GM21576 (cell line): ENCODE measurements around the gene NAXD.
A peak's percentile ranks its signal among the peaks of the same experiment; 100 is the strongest.

ENCODE experiments used
- ATAC-seq: cut with Tn5 transposase; IDR thresholded peaks from one replicate; pipeline ENCODE4 v1.9.1; 2021; ENCODE audit warnings: mild to moderate bottlenecking, moderate library complexity; ENCODE audit not compliant: unreplicated experiment

NAXD gene

GRCh38 chr13:110643324-110643723, 28.0 kb downstream of the NAXD start:
- no peak for ATAC-seq

GRCh38 chr13:110643768-110644421, 28.6 kb downstream of the NAXD start:
- ATAC-seq, result no peak

- ATAC-seq, result peak; percentile 76
These were observed 29.7 kb downstream of the NAXD start for GRCh38 chr13:110644892-110645521.

GRCh38 chr13:110645750-110646149, 30.4 kb downstream of the NAXD start:
- no peak for ATAC-seq

- ATAC-seq, result no peak
These were observed 31.4 kb downstream of the NAXD start for GRCh38 chr13:110646442-110647364.

- ATAC-seq, result no peak
These were observed 32.0 kb downstream of the NAXD start for GRCh38 chr13:110647365-110647737.

- ATAC-seq, result no peak
These were observed 32.9 kb downstream of the NAXD start for GRCh38 chr13:110648146-110648819.

GRCh38 chr13:110648848-110649421, 33.6 kb downstream of the NAXD start:
- ATAC-seq, result no peak

GRCh38 chr13:110649551-110649950, 34.2 kb downstream of the NAXD start:
- ATAC-seq, result no peak

GRCh38 chr13:110650436-110650835, 35.1 kb downstream of the NAXD start:
- no peak for ATAC-seq

GRCh38 chr13:110651271-110651670, 35.9 kb downstream of the NAXD start:
- ATAC-seq, result no peak

- no peak for ATAC-seq
These were observed 36.4 kb downstream of the NAXD start for GRCh38 chr13:110651726-110652230.

GRCh38 chr13:110652231-110652730, 36.9 kb downstream of the NAXD start:
- no peak for ATAC-seq

- no peak for ATAC-seq
These were observed 37.4 kb downstream of the NAXD start for GRCh38 chr13:110652764-110653163.

GRCh38 chr13:110653271-110653670, 37.9 kb downstream of the NAXD start:
- ATAC-seq, result no peak

- no peak for ATAC-seq
These were observed 38.5 kb downstream of the NAXD start for GRCh38 chr13:110653851-110654250.

GRCh38 chr13:110657196-110657595, 41.9 kb downstream of the NAXD start:
- ATAC-seq, result no peak

GRCh38 chr13:110658218-110658911, 43.0 kb downstream of the NAXD start:
- peak; percentile 92 for ATAC-seq

GRCh38 chr13:110661256-110661655, 45.9 kb downstream of the NAXD start:
- no peak for ATAC-seq

GRCh38 chr13:110662091-110662490, 46.7 kb downstream of the NAXD start:
- no peak for ATAC-seq
